GM23338 (cell line): ENCODE results near the gene RBP2.

ENCODE experiments used
- CTCF ChIP-seq, 2 experiments: fragments of 200-600 bp in 1 of 2; sonication (generic) in 1 of 2; conservative IDR thresholded peaks; 2 replicates each; pipeline versions ENCODE4 v1.5.1 to v1.6.1; 2016 to 2017; ENCODE audit warnings: antibody characterized with exemption in 2 of 2, low read depth in 2 of 2, mild to moderate bottlenecking in 2 of 2, moderate library complexity in 1 of 2
- ETS1 ChIP-seq: IDR thresholded peaks from 2 replicates; pipeline ENCODE4 v1.6.1; 2016; ENCODE audit warnings: antibody characterized with exemption
- EZH2 ChIP-seq: fragments of 200-600 bp; sonication (generic); IDR thresholded peaks from one replicate; pipeline ENCODE4 v1.8.0; 2017; ENCODE audit warnings: antibody characterized with exemption, mild to moderate bottlenecking, low read depth; ENCODE audit not compliant: unreplicated experiment
- EZH2phosphoT487 ChIP-seq: fragments of 200-600 bp; sonication (generic); IDR thresholded peaks from one replicate; pipeline ENCODE4 v1.8.1; 2018; ENCODE audit warnings: antibody characterized with exemption; ENCODE audit not compliant: unreplicated experiment
- JUNB ChIP-seq: IDR thresholded peaks from one replicate; pipeline ENCODE4 v1.6.1; 2016; ENCODE audit warnings: antibody characterized with exemption; ENCODE audit not compliant: unreplicated experiment

GRCh38 chr3:139505829-139506386 is 29.6 kb upstream of the RBP2 start:
- TF ChIP-seq EZH2, result no peak
- no peak for TF ChIP-seq CTCF (conservative IDR thresholded peaks at IDR 0.05; ENCODE audit: low read depth in 2 of 2)
- no peak for TF ChIP-seq EZH2phosphoT487
- no peak for TF ChIP-seq ETS1
- no peak for TF ChIP-seq JUNB
